CD8-positive, alpha-beta memory T cell (primary cell): ENCODE data around the gene SLC25A12. TPM values are rescaled to one million over a fixed set of nuclear protein-coding genes. Genes with fewer than 3 reads are reported as not detected.

ENCODE experiments used
- CTCF ChIA-PET: fragments of 350-600 bp; sonication (Branson Sonifier 250); formaldehyde crosslinking; loops from one replicate; lab custom pipeline; 2021; ENCODE audit warnings: antibody characterized with exemption; lab: Charles Lee
- POLR2A ChIA-PET: fragments of 350-600 bp; sonication (Branson Sonifier 250); formaldehyde crosslinking; loops from one replicate; lab custom pipeline; 2021; ENCODE audit warnings: antibody characterized with exemption; lab: Charles Lee
- DNase-seq, 5 donors: peaks; one replicate each; pipeline versions ENCODE4 v3.0.0 to v3.0.0-alpha.2; 2020 to 2022; ENCODE audit warnings: mixed read lengths in 1 of 5
- H3K27ac ChIP-seq: one replicate; pipeline ENCODE4 v1.7.0; 2013; ENCODE audit warnings: low read depth, mild to moderate bottlenecking, low read length, moderate library complexity
- H3K27me3 ChIP-seq: 2 replicates; pipeline ENCODE4 v1.7.0; 2013; ENCODE audit warnings: low read length, mild to moderate bottlenecking; ENCODE audit not compliant: insufficient read depth, poor library complexity, severe bottlenecking
- H3K36me3 ChIP-seq: 2 replicates; pipeline ENCODE4 v1.7.0; 2013; ENCODE audit warnings: mild to moderate bottlenecking, low read length, moderate library complexity; ENCODE audit not compliant: insufficient read depth
- H3K4me1 ChIP-seq: 2 replicates; pipeline ENCODE4 v1.7.0; 2013; ENCODE audit warnings: mild to moderate bottlenecking, low read length, moderate library complexity; ENCODE audit not compliant: insufficient read depth
- H3K4me3 ChIP-seq: 2 replicates; pipeline ENCODE4 v1.7.0; 2013; ENCODE audit warnings: mild to moderate bottlenecking, low read length
- H3K9me3 ChIP-seq: 2 replicates; pipeline ENCODE4 v1.7.0; 2013; ENCODE audit warnings: mild to moderate bottlenecking, low read length
- H3K27ac Mint-ChIP-seq, 8 donors: one replicate each; pipeline ENCODE4 v1.8.0; 2020 to 2021; ENCODE audit warnings: mixed read lengths in 8 of 8, mild to moderate bottlenecking in 6 of 8, inconsistent platforms in 3 of 8, moderate library complexity in 3 of 8
- H3K27me3 Mint-ChIP-seq, 2 donors: one replicate each; pipeline ENCODE4 v1.8.0; 2020 to 2021; ENCODE audit warnings: mixed read lengths in 2 of 2, mild to moderate bottlenecking in 1 of 2, moderate library complexity in 1 of 2
- H3K36me3 Mint-ChIP-seq, 3 donors: one replicate each; pipeline ENCODE4 v1.8.0; 2020 to 2021; ENCODE audit warnings: mixed read lengths in 3 of 3, inconsistent platforms in 1 of 3, mild to moderate bottlenecking in 1 of 3
- H3K4me1 Mint-ChIP-seq, 3 donors: one replicate each; pipeline ENCODE4 v1.8.0; 2020 to 2021; ENCODE audit warnings: mixed read lengths in 3 of 3, inconsistent platforms in 1 of 3, mild to moderate bottlenecking in 1 of 3
- H3K4me3 Mint-ChIP-seq, 7 donors: one replicate each; pipeline ENCODE4 v1.8.0; 2020 to 2021; ENCODE audit warnings: mixed read lengths in 7 of 7, mild to moderate bottlenecking in 6 of 7, moderate library complexity in 4 of 7, inconsistent platforms in 2 of 7
- H3K9me3 Mint-ChIP-seq, 5 donors: one replicate each; pipeline ENCODE4 v1.8.0; 2020 to 2022; ENCODE audit warnings: mixed read lengths in 5 of 5, mild to moderate bottlenecking in 3 of 5, moderate library complexity in 2 of 5, inconsistent platforms in 1 of 5
- polyA plus RNA-seq: library from polyadenylated mRNA; unstranded; fragments of 300-500 nt; fragmentation: Illumina TruSeq; gene quantifications from one replicate; pipeline ENCODE4 v1.2.3, GENCODE V29; 2021
- total RNA-seq, 2 experiments: library from RNA; stranded (reverse); gene quantifications; one replicate each; pipeline ENCODE4 v1.2.3, GENCODE V29; 2021

SLC25A12 gene
- total and polyA plus RNA-seq, 3 experiments from 2014 or later, result 12.8 to 22.9 (median 22.2) TPM

- Mint-ChIP-seq H3K36me3 (peaks cover 0 to 25% (median 5%) of the 10 kb centered on the region in 3 donors), H3K9me3 (no peaks in the 10 kb centered on the region), H3K4me1 (peaks cover 34 to 50% (median 48%) of the 10 kb centered on the region in 3 donors), H3K27me3 (no peaks in the 10 kb centered on the region), H3K4me3 (peak within 1 kb of the TSS; percentile 89 to 99 (median 95)), H3K27ac (peak within 1 kb of the TSS; percentile 95 to 100 (median 100))
- Histone ChIP-seq H3K27me3 (no peaks in the 10 kb centered on the region), H3K36me3 (no peaks in the 10 kb centered on the region), H3K9me3 (no peaks in the 10 kb centered on the region), H3K27ac (peak within 1 kb of the TSS; percentile 96), H3K4me3 (peak within 1 kb of the TSS; percentile 87), H3K4me1 (peaks cover 30% of the 10 kb centered on the region)
- POLR2A ChIA-PET, result interaction anchor here (0.6 to 1.7 kb wide), 2 partner anchors 29 to 39 kb away, joined by 3 to 13 read pairs; partner anchors contain the start of gene SLC25A12
- peak; percentile 96 to 98 (median 96) for DNase-seq
- CTCF ChIA-PET, result interaction anchor here (1.1 to 1.7 kb wide), 2 partner anchors 34 to 540 kb away, joined by 3 to 7 read pairs; no protein-coding TSS in a partner anchor
These were observed 28.4 kb upstream of the SLC25A12 start, which contains the start of gene HAT1 for GRCh38 chr2:171922230-171923022. TSS of gene HAT1 (plus strand) at chr2:171922461. CDS start at chr2:171922501, 40 bp downstream.

- Histone ChIP-seq H3K4me3 (peak overlapping the region; percentile 87), H3K27ac (peak overlapping the region; percentile 96), H3K27me3 (no peaks in the 10 kb centered on the region), H3K4me1 (peaks cover 30% of the 10 kb centered on the region), H3K9me3 (no peaks in the 10 kb centered on the region), H3K36me3 (no peaks in the 10 kb centered on the region)
- ChIA-PET CTCF (interaction anchor here (1.1 to 1.7 kb wide), 2 partner anchors 35 to 540 kb away, joined by 3 to 7 read pairs; no protein-coding TSS in a partner anchor), POLR2A (interaction anchor here (1.7 kb wide), 1 partner anchor 28 kb away, joined by 13 read pairs; the partner anchor contains the start of gene SLC25A12)
- Mint-ChIP-seq H3K9me3 (no peaks in the 10 kb centered on the region), H3K27me3 (no peaks in the 10 kb centered on the region), H3K4me1 (peaks cover 31 to 44% (median 43%) of the 10 kb centered on the region in 3 donors), H3K4me3 (peak overlapping the region; percentile 89 to 99 (median 95)), H3K36me3 (peaks cover 0 to 20% (median 5%) of the 10 kb centered on the region in 3 donors), H3K27ac (peak overlapping the region; percentile 95 to 100 (median 100))
- DNase-seq, result no peak
These were observed 27.9 kb upstream of the SLC25A12 start for GRCh38 chr2:171921970-171922229.

DNA sequence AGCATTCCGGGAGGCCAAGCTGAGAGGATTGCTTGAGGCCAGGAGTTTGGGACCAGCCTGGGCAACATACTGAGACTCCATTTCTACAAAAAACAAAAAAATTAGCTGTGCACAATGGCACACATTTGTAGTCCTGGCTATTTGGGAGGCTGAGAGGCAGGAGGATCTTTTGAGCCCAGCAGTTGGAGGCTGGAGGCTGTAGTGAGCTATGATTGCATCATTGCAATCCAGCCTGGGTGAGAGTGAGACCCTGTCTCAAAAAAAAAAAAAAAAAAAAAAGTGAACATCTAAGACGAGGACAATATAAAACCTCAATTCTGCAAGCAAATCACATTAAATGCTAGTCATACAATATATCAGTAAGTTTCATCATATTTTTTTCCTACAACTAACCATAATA is 25.4 kb upstream of the SLC25A12 start:
- H3K36me3 Mint-ChIP-seq, result peaks cover 0 to 6% (median 1%) of the 10 kb centered on the region in 3 donors
- no peaks in the 10 kb centered on the region for H3K27me3 Mint-ChIP-seq
- peaks cover 27% of the 10 kb centered on the region for H3K4me1 ChIP-seq
- H3K27ac Mint-ChIP-seq, result no peak overlapping the region
- H3K27me3 ChIP-seq, result no peaks in the 10 kb centered on the region
- H3K9me3 Mint-ChIP-seq, result no peaks in the 10 kb centered on the region
- CTCF ChIA-PET, result no interaction called here
- H3K36me3 ChIP-seq, result no peaks in the 10 kb centered on the region
- POLR2A ChIA-PET, result no interaction called here
- H3K9me3 ChIP-seq, result no peaks in the 10 kb centered on the region
- no peak overlapping the region for H3K4me3 Mint-ChIP-seq
- no peak overlapping the region for H3K27ac ChIP-seq
- H3K4me3 ChIP-seq, result no peak overlapping the region
- DNase-seq, result no peak
- H3K4me1 Mint-ChIP-seq, result peaks cover 23 to 30% (median 25%) of the 10 kb centered on the region in 3 donors

GRCh38 chr2:171913517-171913916 is 19.5 kb upstream of the SLC25A12 start:
- H3K9me3 Mint-ChIP-seq, result no peaks in the 10 kb centered on the region
- H3K4me3 ChIP-seq, result no peak overlapping the region
- ChIA-PET CTCF (no interaction called here), POLR2A (no interaction called here)
- H3K27me3 ChIP-seq, result no peaks in the 10 kb centered on the region
- H3K4me1 ChIP-seq, result no peaks in the 10 kb centered on the region
- no peak overlapping the region for H3K4me3 Mint-ChIP-seq
- H3K36me3 Mint-ChIP-seq, result no peaks in the 10 kb centered on the region
- no peak overlapping the region for H3K27ac Mint-ChIP-seq
- H3K4me1 Mint-ChIP-seq, result no peaks in the 10 kb centered on the region
- DNase-seq, result no peak
- H3K27me3 Mint-ChIP-seq, result no peaks in the 10 kb centered on the region
- H3K27ac ChIP-seq, result no peak overlapping the region
- H3K9me3 ChIP-seq, result no peaks in the 10 kb centered on the region
- no peaks in the 10 kb centered on the region for H3K36me3 ChIP-seq

GRCh38 chr2:171910494-171910893 is 16.4 kb upstream of the SLC25A12 start:
- Mint-ChIP-seq H3K36me3 (no peaks in the 10 kb centered on the region), H3K4me1 (no peaks in the 10 kb centered on the region), H3K27me3 (no peaks in the 10 kb centered on the region), H3K4me3 (no peak overlapping the region), H3K9me3 (no peaks in the 10 kb centered on the region), H3K27ac (no peak overlapping the region)
- Histone ChIP-seq H3K36me3 (no peaks in the 10 kb centered on the region), H3K4me1 (no peaks in the 10 kb centered on the region), H3K4me3 (no peak overlapping the region), H3K27me3 (no peaks in the 10 kb centered on the region), H3K27ac (no peak overlapping the region), H3K9me3 (no peaks in the 10 kb centered on the region)
- POLR2A ChIA-PET, result no interaction called here
- CTCF ChIA-PET, result no interaction called here
- no peak for DNase-seq

GRCh38 chr2:171909266-171909665 is 15.2 kb upstream of the SLC25A12 start:
- peaks cover 0 to 4% of the 10 kb centered on the region in 2 donors for H3K27me3 Mint-ChIP-seq
- DNase-seq, result no peak
- no peak overlapping the region for H3K4me3 Mint-ChIP-seq
- Histone ChIP-seq H3K9me3 (no peaks in the 10 kb centered on the region), H3K27ac (no peak overlapping the region), H3K4me3 (no peak overlapping the region), H3K27me3 (no peaks in the 10 kb centered on the region), H3K4me1 (no peaks in the 10 kb centered on the region), H3K36me3 (no peaks in the 10 kb centered on the region)
- ChIA-PET POLR2A (no interaction called here), CTCF (no interaction called here)
- peaks cover 0 to 3% (median 0%) of the 10 kb centered on the region in 3 donors for H3K36me3 Mint-ChIP-seq
- no peaks in the 10 kb centered on the region for H3K9me3 Mint-ChIP-seq
- H3K4me1 Mint-ChIP-seq, result no peaks in the 10 kb centered on the region
- no peak overlapping the region for H3K27ac Mint-ChIP-seq

GRCh38 chr2:171908235-171908634 is 14.2 kb upstream of the SLC25A12 start:
- Mint-ChIP-seq H3K4me3 (no peak overlapping the region), H3K9me3 (no peaks in the 10 kb centered on the region), H3K4me1 (no peaks in the 10 kb centered on the region), H3K27ac (no peak overlapping the region), H3K36me3 (peaks cover 0 to 3% (median 0%) of the 10 kb centered on the region in 3 donors), H3K27me3 (peaks cover 0 to 8% of the 10 kb centered on the region in 2 donors)
- no peak overlapping the region for H3K27ac ChIP-seq
- H3K36me3 ChIP-seq, result no peaks in the 10 kb centered on the region
- CTCF ChIA-PET, result no interaction called here
- no peaks in the 10 kb centered on the region for H3K4me1 ChIP-seq
- no peak for DNase-seq
- POLR2A ChIA-PET, result no interaction called here
- H3K27me3 ChIP-seq, result no peaks in the 10 kb centered on the region
- H3K9me3 ChIP-seq, result no peaks in the 10 kb centered on the region
- H3K4me3 ChIP-seq, result no peak overlapping the region

GRCh38 chr2:171902840-171903420 is 8.9 kb upstream of the SLC25A12 start:
- Mint-ChIP-seq H3K27ac (no peak overlapping the region), H3K4me3 (no peak overlapping the region), H3K4me1 (no peaks in the 10 kb centered on the region), H3K9me3 (peaks cover 0 to 2% (median 0%) of the 10 kb centered on the region in 5 donors), H3K27me3 (peaks cover 0 to 18% of the 10 kb centered on the region in 2 donors), H3K36me3 (peaks cover 0 to 3% (median 0%) of the 10 kb centered on the region in 3 donors)
- DNase-seq, result no peak
- Histone ChIP-seq H3K36me3 (no peaks in the 10 kb centered on the region), H3K27me3 (no peaks in the 10 kb centered on the region), H3K27ac (no peak overlapping the region), H3K4me1 (no peaks in the 10 kb centered on the region), H3K9me3 (no peaks in the 10 kb centered on the region), H3K4me3 (no peak overlapping the region)
- ChIA-PET POLR2A (no interaction called here), CTCF (no interaction called here)
